RPMI8226 (cell line): Measurements from ENCODE around the gene HOXA1.

Experiments
- DNase-seq: peaks from one replicate; pipeline ENCODE4 v3.0.0-alpha.2; 2015

HOXA1 gene

GRCh38 chr7:27131390-27131819, 35.6 kb upstream of the HOXA1 start:
- no peak for DNase-seq

DNA sequence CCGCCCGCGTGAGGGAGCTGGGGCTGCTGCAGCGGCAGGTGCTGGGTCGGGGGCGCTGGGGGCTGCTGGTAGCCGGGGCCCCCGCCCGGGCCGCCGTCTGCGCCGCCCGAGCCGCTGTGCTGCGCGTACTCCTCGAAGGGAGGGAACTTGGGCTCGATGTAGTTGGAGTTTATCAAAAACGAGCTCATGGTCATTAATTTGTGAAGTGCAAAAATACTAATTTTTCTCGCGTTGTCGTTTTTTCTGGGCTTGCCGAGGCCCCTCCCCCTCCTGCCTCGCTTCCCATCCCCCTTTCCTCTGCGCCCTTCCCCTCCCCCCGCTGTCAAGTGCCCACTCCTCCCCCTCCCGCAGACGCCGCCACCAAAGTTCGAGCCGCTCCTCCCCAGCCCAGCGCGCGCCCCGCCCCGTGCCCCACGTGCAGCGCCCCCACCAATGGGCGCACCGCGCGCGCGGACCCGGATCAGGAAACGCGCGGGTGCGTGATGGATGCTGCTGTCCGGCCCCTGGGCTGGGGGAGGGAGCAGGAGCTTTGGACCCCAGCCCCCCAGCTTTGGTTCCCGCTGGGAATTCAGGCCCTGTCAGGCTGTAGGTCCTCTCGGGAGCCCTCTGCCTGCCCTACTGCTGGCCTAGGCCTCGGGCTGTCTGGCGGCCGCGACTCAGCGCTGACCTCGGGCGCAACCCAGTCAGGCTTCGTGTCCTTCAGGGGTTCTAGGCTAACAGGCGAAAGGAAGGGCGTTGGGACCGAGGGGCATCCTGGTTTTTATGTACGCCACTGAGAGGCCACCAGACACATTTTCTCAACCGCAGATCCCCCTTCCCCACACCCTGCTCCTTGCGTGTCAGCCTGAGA, 35.0 kb upstream of the HOXA1 start, which contains the start of gene HOXA4:
Gene HOXA4, minus strand, starts transcription at position 218 of the 850 bp plus-strand sequence. Its CDS starts 24 bp downstream, at position 194.
- no peak for DNase-seq

- DNase-seq, result no peak
Measured at GRCh38 chr7:27129729-27130539, 34.1 kb upstream of the HOXA1 start.

- DNase-seq, result no peak
Measured at GRCh38 chr7:27128776-27129728, 33.3 kb upstream of the HOXA1 start.

DNA sequence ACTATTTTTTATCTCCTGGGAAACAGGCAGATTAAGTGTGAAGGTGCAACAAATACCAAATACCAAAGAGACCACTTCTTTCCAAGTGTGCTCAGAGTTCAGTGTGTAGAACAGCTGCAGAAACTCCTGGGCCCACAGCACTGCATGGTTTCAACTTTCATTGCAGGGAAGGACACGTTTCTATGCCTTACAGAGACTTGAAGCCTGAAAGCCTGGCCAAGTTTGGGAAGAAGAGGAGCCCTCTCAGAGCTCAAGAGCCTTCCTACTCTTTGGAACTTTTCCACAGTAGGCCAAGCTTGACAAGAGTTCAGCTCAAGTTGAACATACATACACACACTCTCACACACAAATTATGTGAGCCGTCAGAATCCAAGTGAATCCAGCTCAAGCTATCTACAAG, 32.2 kb upstream of the HOXA1 start:
- DNase-seq, result no peak

GRCh38 chr7:27126596-27127327, 31.0 kb upstream of the HOXA1 start:
- DNase-seq, result no peak

GRCh38 chr7:27125986-27126394, 30.2 kb upstream of the HOXA1 start:
- DNase-seq, result no peak

GRCh38 chr7:27124902-27125689, 29.3 kb upstream of the HOXA1 start:
- no peak for DNase-seq

DNA sequence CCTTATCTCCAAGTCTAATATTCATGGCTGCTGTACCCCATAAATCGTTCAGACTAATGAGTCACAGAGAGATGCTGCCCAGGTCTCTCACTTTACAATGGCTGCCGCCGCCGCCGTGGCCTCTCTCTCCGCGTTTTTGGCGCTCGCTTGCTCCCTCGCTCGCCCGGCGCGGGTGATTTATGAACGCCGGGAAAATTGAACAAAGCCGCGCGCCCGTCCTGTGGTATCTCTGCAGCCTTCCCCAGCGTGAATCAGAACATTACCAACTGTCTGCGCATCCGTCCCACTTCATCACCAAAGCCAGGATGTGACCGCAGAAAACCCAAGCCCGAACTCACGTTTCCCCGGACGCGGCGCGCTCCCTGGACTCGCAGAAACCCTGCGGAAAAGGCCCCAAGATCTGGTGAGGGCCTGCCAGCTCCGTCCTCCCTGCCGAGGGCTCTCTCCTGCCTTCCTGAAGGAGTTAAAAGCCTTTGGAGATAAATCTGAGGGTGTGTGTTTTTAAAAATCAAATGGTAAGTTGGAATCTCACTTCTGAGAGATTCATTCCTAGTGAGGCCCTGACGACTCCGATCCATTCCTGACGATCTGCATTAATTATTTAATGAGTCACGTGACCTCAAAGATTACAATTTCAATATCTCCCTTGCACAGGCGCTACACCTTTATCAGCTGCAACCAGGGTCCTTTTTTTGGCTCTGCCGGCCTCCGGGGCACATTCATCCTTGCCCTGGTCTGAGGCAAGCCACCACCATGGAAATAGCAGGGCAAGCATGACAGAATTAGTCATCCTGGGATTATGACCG, 28.5 kb upstream of the HOXA1 start:
- no peak for DNase-seq

GRCh38 chr7:27123477-27124053, 27.8 kb upstream of the HOXA1 start:
- DNase-seq, result no peak

DNA sequence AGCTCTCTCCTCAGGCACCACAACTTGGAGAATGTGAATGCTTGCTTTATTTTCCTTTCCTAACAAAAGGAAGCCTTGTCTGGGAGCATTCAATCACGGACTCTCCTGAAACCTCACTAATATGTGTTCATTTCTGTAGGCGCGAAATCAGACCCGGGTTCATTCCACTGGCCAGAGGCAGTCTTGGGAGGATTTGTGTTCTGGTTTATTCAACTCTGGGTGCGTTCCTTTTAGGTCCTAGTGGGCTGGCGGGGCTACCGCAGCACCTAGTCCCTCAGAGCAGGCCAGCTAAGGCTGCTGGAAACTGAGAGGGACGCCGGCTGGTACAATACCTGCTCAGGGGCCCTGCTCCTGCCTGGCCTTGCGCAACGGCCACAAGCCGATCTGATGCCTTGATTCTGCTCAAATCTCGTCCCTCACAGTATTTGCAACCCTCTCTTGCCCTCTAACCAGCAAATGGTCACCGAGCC, 27.2 kb upstream of the HOXA1 start:
- DNase-seq, result no peak

- DNase-seq, result no peak
Measured at GRCh38 chr7:27122077-27122910, 26.5 kb upstream of the HOXA1 start.

- DNase-seq, result no peak
Measured at GRCh38 chr7:27121684-27122076, 25.9 kb upstream of the HOXA1 start.

- DNase-seq, result no peak
Measured at GRCh38 chr7:27119412-27119911, 23.7 kb upstream of the HOXA1 start.

GRCh38 chr7:27118580-27118979, 22.8 kb upstream of the HOXA1 start:
- DNase-seq, result no peak

DNA sequence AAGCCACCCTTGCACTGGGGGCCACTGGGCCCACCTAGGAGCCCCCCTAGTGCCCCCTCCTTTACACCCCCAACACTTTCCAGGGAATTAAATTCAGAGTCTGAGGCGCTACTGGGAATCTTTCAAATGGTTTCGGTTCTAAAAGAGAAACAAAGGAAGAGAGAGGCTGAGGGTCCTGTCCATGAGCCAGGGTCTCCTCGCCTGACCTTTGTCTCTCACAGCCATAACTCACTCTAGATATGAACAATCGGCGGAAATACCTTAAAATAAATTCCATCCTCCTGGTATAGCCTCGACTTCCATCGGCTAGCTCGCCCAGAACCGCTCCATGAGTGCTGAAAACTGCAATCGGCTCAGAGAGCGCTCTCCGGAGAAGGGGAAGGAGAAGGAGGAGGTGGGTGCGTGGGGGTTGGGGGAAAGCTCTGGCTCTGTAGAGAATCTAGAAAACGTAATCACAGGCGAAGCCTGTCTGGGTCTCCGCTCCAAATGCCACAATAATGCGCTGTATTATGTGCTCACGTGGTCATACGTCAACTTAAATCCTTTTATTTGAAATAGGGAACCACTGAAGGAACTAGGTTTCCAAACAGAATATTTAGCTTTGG, 22.2 kb upstream of the HOXA1 start:
- DNase-seq, result no peak

DNA sequence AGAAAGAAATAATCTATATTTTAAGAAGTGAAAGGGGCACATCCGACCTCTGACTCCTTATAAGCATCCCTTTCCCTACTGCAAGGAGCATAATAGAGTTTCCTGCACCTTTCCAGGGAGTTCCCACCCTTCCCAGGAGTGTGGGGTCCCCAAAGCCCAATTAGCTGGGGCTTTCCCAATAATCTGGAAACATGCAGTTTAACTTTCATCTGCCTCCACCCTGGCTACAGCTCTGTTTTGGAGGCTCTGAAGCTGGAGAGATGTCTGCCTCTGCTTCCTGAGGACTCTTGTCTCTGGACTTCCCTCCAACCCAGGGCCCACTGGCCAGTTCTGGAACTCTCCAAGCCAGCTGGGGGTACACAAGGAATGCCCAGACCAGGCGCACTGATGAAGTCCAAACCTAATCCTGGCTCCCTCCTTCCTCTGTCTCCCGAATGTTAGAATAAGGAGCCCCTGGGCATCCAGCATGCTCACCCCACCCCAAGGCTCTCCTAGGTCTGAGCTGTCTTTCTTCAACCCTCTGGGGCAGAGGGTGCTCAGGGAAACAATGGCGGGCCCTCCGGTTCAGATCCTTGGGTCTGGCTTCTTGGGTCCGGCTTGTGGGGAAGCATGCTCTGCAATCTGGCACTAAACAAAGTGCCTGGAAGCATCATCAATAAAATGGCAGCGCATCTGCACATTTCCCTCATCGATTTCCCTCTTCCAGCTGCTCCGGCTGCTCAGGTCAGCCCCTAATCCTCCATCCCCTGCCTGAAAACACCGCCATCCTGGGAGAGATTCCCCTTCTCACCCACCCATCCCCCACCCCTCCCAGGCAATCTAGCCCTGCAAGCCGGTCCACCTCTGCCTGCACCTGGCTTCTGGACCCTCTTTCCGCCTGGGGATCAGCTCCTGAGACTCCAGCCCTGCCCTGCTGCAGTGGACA, 21.4 kb upstream of the HOXA1 start:
- DNase-seq, result no peak
